GM18867 (cell line): ENCODE measurements around the gene CHD9.
"Not testable (repeated sequence)": the region's sequence is repeated elsewhere in the genome, so short reads cannot be mapped to it uniquely, and the experiment has no call there.

Experiments used
- ATAC-seq: cut with Tn5 transposase; IDR thresholded peaks from one replicate; pipeline ENCODE4 v1.9.1; 2021; ENCODE audit warnings: mild to moderate bottlenecking, moderate library complexity; ENCODE audit not compliant: unreplicated experiment

Gene CHD9

GRCh38 chr16:53054670-53055485, at the start of gene CHD9:
TSS of gene CHD9 (plus strand) at chr16:53054991. CDS start at chr16:53156090, 101,099 bp downstream.
- ATAC-seq: peak; percentile 84

- ATAC-seq: no peak
Observed at GRCh38 chr16:53007095-53007494, 47.7 kb upstream of the CHD9 start.

- ATAC-seq: no peak
Observed at GRCh38 chr16:53014287-53014686, 40.5 kb upstream of the CHD9 start.

GRCh38 chr16:53018834-53019416, 35.9 kb upstream of the CHD9 start:
- ATAC-seq: no peak

- ATAC-seq: peak; percentile 54
Observed at GRCh38 chr16:53022374-53022773, 32.4 kb upstream of the CHD9 start.

- ATAC-seq: no peak
Observed at GRCh38 chr16:53024045-53024444, 30.7 kb upstream of the CHD9 start.

GRCh38 chr16:53029971-53030370, 24.8 kb upstream of the CHD9 start:
- no peak for ATAC-seq

- ATAC-seq: no peak
Observed at GRCh38 chr16:53031323-53031942, 23.4 kb upstream of the CHD9 start.

GRCh38 chr16:53034306-53034705, 20.5 kb upstream of the CHD9 start:
- no peak for ATAC-seq

- ATAC-seq: no peak
Observed at GRCh38 chr16:53035176-53035942, 19.4 kb upstream of the CHD9 start.

GRCh38 chr16:53036066-53036465, 18.7 kb upstream of the CHD9 start:
- no peak for ATAC-seq

GRCh38 chr16:53036711-53037110, 18.1 kb upstream of the CHD9 start:
- not testable (repeated sequence) for ATAC-seq

- ATAC-seq: no peak
Observed at GRCh38 chr16:53040788-53041187, 14.0 kb upstream of the CHD9 start.

- ATAC-seq: no peak
Observed at GRCh38 chr16:53041320-53042051, 13.3 kb upstream of the CHD9 start.

- ATAC-seq: no peak
Observed at GRCh38 chr16:53042235-53042701, 12.5 kb upstream of the CHD9 start.

- no peak for ATAC-seq
Observed at GRCh38 chr16:53043428-53043831, 11.4 kb upstream of the CHD9 start.

GRCh38 chr16:53043986-53044601, 10.7 kb upstream of the CHD9 start:
- ATAC-seq: no peak

GRCh38 chr16:53045341-53046220, 9.2 kb upstream of the CHD9 start:
- no peak for ATAC-seq

GRCh38 chr16:53047515-53047914, 7.3 kb upstream of the CHD9 start:
- not testable (repeated sequence) for ATAC-seq
